ENCODE measurements around the gene CKAP4. TPM values are rescaled to one million over a fixed set of nuclear protein-coding genes. Genes with fewer than 3 reads are reported as not detected.

The CKAP4 gene
- total and polyA plus RNA-seq, 2 experiments from 2014 or later: 32.3 to 58.8 TPM

GRCh38 chr12:106239951-106240335, 7.9 kb downstream of the CKAP4 start (continued):
- TF ChIP-seq ZNF462 (CRISPR knock-in tag; IDR thresholded peaks at IDR 0.05) (no peak), ETS1 (IDR thresholded peaks at IDR 0.05) (no peak), CTCF (conservative IDR thresholded peaks at IDR 0.05; ENCODE audit: low read depth in 2 of 2) (no peak), EZH2phosphoT487 (IDR thresholded peaks at IDR 0.05; ENCODE audit: unreplicated experiment) (no peak), ZNF114 (CRISPR knock-in tag; IDR thresholded peaks at IDR 0.05) (no peak)
